Activated B cell treated with CpG ODN at 0.5 μM for 24 hours (primary cell): ENCODE results near the gene ACADVL. TPM values are rescaled to one million over a fixed set of nuclear protein-coding genes. Genes with fewer than 3 reads are reported as not detected.
A peak's percentile ranks its signal among the peaks of the same experiment; 100 is the strongest.

Experiments used
- ATAC-seq: fragments of 200-7000 bp; cut with Tn5 transposase; one replicate; pipeline ENCODE4 v1.10.0; 2021; ENCODE audit warnings: low read depth, mild to moderate bottlenecking, moderate library complexity
- CTCF ChIA-PET: fragments of 350-600 bp; sonication (Branson Sonifier 250); formaldehyde crosslinking; loops from one replicate; lab custom pipeline; 2021; ENCODE audit warnings: antibody characterized with exemption; lab: Charles Lee
- POLR2A ChIA-PET: fragments of 350-600 bp; sonication (Branson Sonifier 250); formaldehyde crosslinking; loops from one replicate; lab custom pipeline; 2021; ENCODE audit warnings: antibody characterized with exemption; lab: Charles Lee
- DNase-seq: peaks from one replicate; pipeline ENCODE4 v3.0.0; 2022
- H3K27ac Mint-ChIP-seq: one replicate; pipeline ENCODE4 v1.8.0; 2020; ENCODE audit warnings: mixed read lengths
- H3K27me3 Mint-ChIP-seq: one replicate; pipeline ENCODE4 v1.8.0; 2021; ENCODE audit warnings: mixed read lengths
- H3K36me3 Mint-ChIP-seq: one replicate; pipeline ENCODE4 v1.8.0; 2021; ENCODE audit warnings: low read depth, mixed read lengths
- H3K4me1 Mint-ChIP-seq: one replicate; pipeline ENCODE4 v1.8.0; 2021; ENCODE audit warnings: mixed read lengths
- H3K4me3 Mint-ChIP-seq: one replicate; pipeline ENCODE4 v1.8.0; 2020; ENCODE audit warnings: mild to moderate bottlenecking, mixed read lengths
- H3K9me3 Mint-ChIP-seq: one replicate; pipeline ENCODE4 v1.8.0; 2020; ENCODE audit warnings: mixed read lengths
- intact Hi-C: fragments of 100-400 bp; cut with micrococcal nuclease; formaldehyde crosslinking; loops from one replicate; pipeline ENCODE4 v1.15.1; 2024
- total RNA-seq: library from RNA; stranded (reverse); gene quantifications from 2 replicates; pipeline ENCODE4 v1.2.3, GENCODE V29; 2022
- TF ChIP-seq, protein P1 (sequence below): fragments of 200-600 bp; IDR thresholded peaks from one replicate; pipeline ENCODE4 v1.8.0; 2022; ENCODE audit warnings: antibody characterized with exemption, mild to moderate bottlenecking

ACADVL gene
- total RNA-seq, 1 donor from 2014 or later, result 469 TPM

GRCh38 chr17:7260151-7260550, 40.4 kb downstream of the ACADVL start:
- no peak for DNase-seq
- ChIA-PET CTCF (no interaction called here), POLR2A (interaction anchor here (0.5 to 1.2 kb wide), 3 partner anchors 9 to 361 kb away, joined by 3 to 4 read pairs (median 4); partner anchors contain the start of gene CTDNEP1)
- peaks cover 34% of the 10 kb centered on the region for H3K36me3 Mint-ChIP-seq
- H3K27ac Mint-ChIP-seq, result peak overlapping the region; percentile 50
- H3K4me3 Mint-ChIP-seq, result peak overlapping the region; percentile 77
- peaks cover 11% of the 10 kb centered on the region for H3K27me3 Mint-ChIP-seq
- ATAC-seq, result no peak
- H3K4me1 Mint-ChIP-seq, result peaks cover 29% of the 10 kb centered on the region
- TF ChIP-seq, protein P1, sequence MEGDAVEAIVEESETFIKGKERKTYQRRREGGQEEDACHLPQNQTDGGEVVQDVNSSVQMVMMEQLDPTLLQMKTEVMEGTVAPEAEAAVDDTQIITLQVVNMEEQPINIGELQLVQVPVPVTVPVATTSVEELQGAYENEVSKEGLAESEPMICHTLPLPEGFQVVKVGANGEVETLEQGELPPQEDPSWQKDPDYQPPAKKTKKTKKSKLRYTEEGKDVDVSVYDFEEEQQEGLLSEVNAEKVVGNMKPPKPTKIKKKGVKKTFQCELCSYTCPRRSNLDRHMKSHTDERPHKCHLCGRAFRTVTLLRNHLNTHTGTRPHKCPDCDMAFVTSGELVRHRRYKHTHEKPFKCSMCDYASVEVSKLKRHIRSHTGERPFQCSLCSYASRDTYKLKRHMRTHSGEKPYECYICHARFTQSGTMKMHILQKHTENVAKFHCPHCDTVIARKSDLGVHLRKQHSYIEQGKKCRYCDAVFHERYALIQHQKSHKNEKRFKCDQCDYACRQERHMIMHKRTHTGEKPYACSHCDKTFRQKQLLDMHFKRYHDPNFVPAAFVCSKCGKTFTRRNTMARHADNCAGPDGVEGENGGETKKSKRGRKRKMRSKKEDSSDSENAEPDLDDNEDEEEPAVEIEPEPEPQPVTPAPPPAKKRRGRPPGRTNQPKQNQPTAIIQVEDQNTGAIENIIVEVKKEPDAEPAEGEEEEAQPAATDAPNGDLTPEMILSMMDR, result no peak
- no peaks in the 10 kb centered on the region for H3K9me3 Mint-ChIP-seq
- intact Hi-C loops, result loop anchor here (5.0 kb wide), 1 partner anchor 37 kb away; no protein-coding TSS in a partner anchor

DNA sequence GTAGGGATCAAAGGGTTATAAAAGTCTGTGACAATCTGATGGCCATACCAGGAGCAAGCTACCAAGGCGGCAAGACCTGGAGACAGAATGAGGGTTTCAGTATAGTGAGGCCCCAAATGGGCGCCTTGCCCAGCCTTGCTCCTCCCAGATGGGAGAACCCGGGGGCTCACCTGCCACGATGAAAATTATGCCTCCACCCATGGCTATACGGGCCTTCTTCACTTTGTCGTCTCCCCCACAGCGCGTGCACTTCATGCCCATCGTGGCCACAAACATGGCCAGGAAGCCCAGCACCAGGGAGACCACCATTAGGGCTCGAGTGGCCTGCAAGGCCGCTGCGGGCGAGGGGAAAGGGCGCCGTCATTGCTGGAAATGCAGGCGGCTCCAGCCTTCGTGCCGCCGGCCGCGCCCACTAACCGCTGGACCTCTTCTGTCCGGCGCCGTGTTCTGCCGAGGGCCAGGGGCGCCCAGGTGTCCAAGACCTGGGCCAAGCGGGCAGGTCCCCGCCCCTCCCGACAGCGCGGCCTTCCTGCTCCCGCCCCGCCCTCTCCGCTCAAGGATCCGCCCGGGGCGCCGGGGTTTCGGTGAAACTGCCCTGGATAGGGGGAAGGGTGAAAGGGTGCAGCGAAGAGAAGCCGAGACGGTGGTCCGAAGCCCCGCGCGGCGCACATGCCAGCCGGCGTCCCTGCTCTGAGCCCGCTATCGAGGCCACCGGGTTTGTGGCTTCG, 41.1 kb downstream of the ACADVL start:
- Mint-ChIP-seq H3K9me3 (no peaks in the 10 kb centered on the region), H3K36me3 (peaks cover 31% of the 10 kb centered on the region), H3K27me3 (peaks cover 11% of the 10 kb centered on the region), H3K4me1 (peaks cover 29% of the 10 kb centered on the region), H3K27ac (peak overlapping the region; percentile 76), H3K4me3 (peak overlapping the region; percentile 77)
- TF ChIP-seq, protein P1, result no peak
- DNase-seq, result no peak
- POLR2A ChIA-PET, result interaction anchor here (0.6 to 1.0 kb wide), 3 partner anchors 9 to 111 kb away, joined by 3 to 4 read pairs (median 4); partner anchors contain the start of genes CTDNEP1 and GABARAP
- ATAC-seq, result peak; percentile 64
- CTCF ChIA-PET, result no interaction called here
- intact Hi-C loops, result loop anchor here (1.0 to 5.0 kb wide), 2 partner anchors 9 to 36 kb away; partner anchors contain the start of gene ELP5

DNA sequence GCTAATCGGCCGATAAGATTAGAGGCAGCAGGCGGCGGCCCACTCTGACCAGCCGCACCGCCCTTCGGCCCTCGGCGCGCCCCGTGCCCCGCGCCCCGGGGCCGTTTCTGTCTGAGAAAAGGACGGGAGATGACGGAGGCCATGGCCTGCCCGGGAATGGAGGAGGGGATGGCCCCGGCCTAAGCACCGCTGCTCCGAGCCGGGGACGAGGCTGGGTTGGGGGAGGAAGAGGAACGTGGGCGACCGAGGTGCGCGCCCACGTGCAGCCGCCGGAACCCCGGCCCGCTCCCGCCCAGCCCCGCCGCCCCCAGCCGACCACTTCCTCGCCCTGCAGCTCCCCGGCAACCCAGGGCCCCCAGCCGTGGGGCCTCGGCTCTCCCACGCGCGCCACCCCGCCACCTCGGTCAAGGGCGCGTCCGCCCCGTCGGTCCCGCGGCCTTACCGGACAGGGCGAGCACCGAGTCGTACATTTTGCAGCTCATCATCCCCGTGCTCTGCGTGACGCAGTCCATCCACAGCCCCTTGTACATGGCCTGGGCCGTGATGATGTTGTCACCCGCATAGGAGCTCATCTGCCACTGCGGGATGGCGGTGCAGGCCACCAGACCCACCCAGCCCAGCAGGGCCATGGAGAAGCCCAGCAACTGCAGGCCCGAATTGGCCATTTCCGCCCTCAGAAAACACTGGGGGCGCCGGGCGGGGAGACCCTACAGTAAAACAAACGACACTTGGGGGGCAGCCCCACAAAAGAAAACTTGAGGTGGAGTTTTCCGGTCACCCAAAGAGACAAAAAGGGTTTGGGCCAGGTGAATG, 41.8 kb downstream of the ACADVL start:
- intact Hi-C loops, result loop anchor here (1.0 to 5.0 kb wide), 2 partner anchors 9 to 36 kb away; partner anchors contain the start of gene ELP5
- peak overlapping the region; percentile 76 for H3K27ac Mint-ChIP-seq
- peaks cover 29% of the 10 kb centered on the region for H3K4me1 Mint-ChIP-seq
- TF ChIP-seq, protein P1, result no peak
- ChIA-PET CTCF (no interaction called here), POLR2A (interaction anchor here (0.6 to 1.0 kb wide), 4 partner anchors 10 to 111 kb away, joined by 3 to 4 read pairs (median 4); partner anchors contain the start of genes CTDNEP1 and GABARAP)
- H3K36me3 Mint-ChIP-seq, result peaks cover 23% of the 10 kb centered on the region
- peak; percentile 60 for ATAC-seq
- H3K27me3 Mint-ChIP-seq, result peaks cover 11% of the 10 kb centered on the region
- H3K9me3 Mint-ChIP-seq, result no peaks in the 10 kb centered on the region
- peak overlapping the region; percentile 77 for H3K4me3 Mint-ChIP-seq
- peak; percentile 40 for DNase-seq

DNA sequence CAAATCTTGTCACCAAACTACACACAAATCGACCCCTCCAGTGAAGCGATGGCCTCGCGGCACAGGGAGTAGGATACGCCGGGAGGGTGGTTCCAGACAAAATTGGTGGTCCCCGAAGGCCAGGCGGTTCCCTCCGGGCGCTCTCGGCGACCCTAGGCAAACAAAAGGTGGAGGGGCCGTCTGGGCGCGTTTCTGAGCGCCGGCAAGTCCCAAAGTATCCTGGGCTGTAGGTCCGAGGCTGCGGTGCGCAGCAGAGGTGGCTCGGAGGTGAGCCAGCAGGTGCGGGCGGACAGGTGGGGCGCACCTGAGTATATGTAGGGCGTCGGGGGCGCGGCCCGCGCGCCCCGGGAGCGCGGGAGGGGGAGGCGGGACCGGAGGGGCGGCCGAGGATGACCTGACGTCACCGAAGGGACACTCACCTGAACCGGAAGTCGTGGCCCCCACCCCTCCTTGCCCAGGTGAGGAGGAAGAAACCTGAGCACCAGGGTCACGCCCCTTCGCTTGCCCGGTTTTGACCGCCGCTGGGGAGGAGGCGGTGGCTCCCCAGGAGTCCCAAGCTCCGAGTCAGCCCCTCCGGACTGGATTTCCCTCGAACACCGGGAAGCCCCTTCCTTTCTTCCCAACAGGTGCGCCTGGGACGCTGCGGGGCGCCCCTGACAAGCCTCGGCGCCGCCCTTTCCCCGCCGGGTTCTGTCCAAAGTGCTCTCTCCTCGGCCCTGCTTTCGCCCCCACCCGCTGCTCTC, 42.6 kb downstream of the ACADVL start, which contains the start of gene CLDN7:
CLDN7 (minus strand) TSS at position 287 of the 743 bp plus-strand sequence. CDS start 435 bp downstream, outside the sequence.
- DNase-seq (peak; percentile 22), ATAC-seq (no peak)
- TF ChIP-seq, protein P1, result no peak
- Mint-ChIP-seq H3K4me3 (peak within 1 kb of the TSS; percentile 77), H3K9me3 (no peaks in the 10 kb centered on the region), H3K36me3 (peaks cover 16% of the 10 kb centered on the region), H3K27me3 (peaks cover 15% of the 10 kb centered on the region), H3K4me1 (peaks cover 29% of the 10 kb centered on the region), H3K27ac (peak within 1 kb of the TSS; percentile 76)
- ChIA-PET POLR2A (interaction anchor here (0.9 to 1.0 kb wide), 2 partner anchors 20 to 43 kb away, joined by 4 read pairs; partner anchors contain the start of gene GABARAP), CTCF (interaction anchor here (1.0 kb wide), 1 partner anchor 42 kb away, joined by 3 read pairs; no protein-coding TSS in a partner anchor)
- intact Hi-C loops, result loop anchor here (5.0 kb wide), 1 partner anchor 35 kb away; no protein-coding TSS in a partner anchor
